Uterus (tissue), 2 donors: ENCODE results near the gene TRAPPC2L.

Experiments used
- CTCF ChIP-seq, 4 experiments: fragments of 200-600 bp in 2 of 4; fragments of 450-650 bp in 2 of 4; sonication (generic) in 2 of 4; IDR thresholded peaks; one replicate each; pipeline ENCODE4 v1.5.1; 2016 to 2019; ENCODE audit warnings: antibody characterized with exemption in 4 of 4, mild to moderate bottlenecking in 2 of 4, moderate library complexity in 1 of 4
- POLR2A ChIP-seq, 2 donors: fragments of 450-650 bp; IDR thresholded peaks; one replicate each; pipeline ENCODE4 v1.6.1; 2016; ENCODE audit warnings: antibody characterized with exemption in 2 of 2, mild to moderate bottlenecking in 1 of 2, moderate library complexity in 1 of 2

GRCh38 chr16:88866151-88866920, 9.4 kb downstream of the TRAPPC2L start, which contains the start of gene PABPN1L:
- TF ChIP-seq CTCF (IDR thresholded peaks at IDR 0.05): no peak
- TF ChIP-seq POLR2A (IDR thresholded peaks at IDR 0.05): no peak
